NOMO-1 treated with dmso at 0.1 percent for 144 hours (cell line): Measurements from ENCODE around the gene TMEM54.

Source experiments
- DNase-seq: peaks from one replicate; lab custom pipeline; 2025; ENCODE audit not compliant: unreplicated experiment; lab: John Stamatoyannopoulos, UW

TMEM54 gene

GRCh38 chr1:32895325-32896215 is 5.6 kb downstream of the TMEM54 start:
- DNase-seq: no peak

GRCh38 chr1:32894681-32895080 is 6.5 kb downstream of the TMEM54 start:
- DNase-seq: no peak

GRCh38 chr1:32894019-32894600 is 7.1 kb downstream of the TMEM54 start:
- no peak for DNase-seq

GRCh38 chr1:32893198-32894018 is 7.8 kb downstream of the TMEM54 start:
- DNase-seq: no peak

- DNase-seq: no peak
These were observed 8.6 kb downstream of the TMEM54 start for GRCh38 chr1:32892368-32893197.

GRCh38 chr1:32891630-32892029 is 9.6 kb downstream of the TMEM54 start:
- DNase-seq: no peak

GRCh38 chr1:32891241-32891570 is 10.0 kb downstream of the TMEM54 start:
- DNase-seq: no peak

GRCh38 chr1:32890516-32891240 is 10.5 kb downstream of the TMEM54 start:
- no peak for DNase-seq

GRCh38 chr1:32889731-32890278 is 11.4 kb downstream of the TMEM54 start:
- no peak for DNase-seq

- DNase-seq: no peak
These were observed 12.3 kb downstream of the TMEM54 start for GRCh38 chr1:32888677-32889420.

GRCh38 chr1:32888134-32888533 is 13.1 kb downstream of the TMEM54 start:
- DNase-seq: no peak

- DNase-seq: no peak
These were observed 13.6 kb downstream of the TMEM54 start for GRCh38 chr1:32887623-32888022.

GRCh38 chr1:32886828-32887414 is 14.3 kb downstream of the TMEM54 start:
- no peak for DNase-seq

GRCh38 chr1:32886004-32886827 is 15.0 kb downstream of the TMEM54 start, which contains the start of gene HPCA:
Gene HPCA (plus strand): TSS chr1:32886491. CDS start chr1:32888899, 2,408 bp downstream.
- peak; percentile 11 for DNase-seq

- no peak for DNase-seq
These were observed 15.5 kb downstream of the TMEM54 start for GRCh38 chr1:32885676-32886003.

GRCh38 chr1:32884726-32885125 is 16.5 kb downstream of the TMEM54 start:
- DNase-seq: no peak

- no peak for DNase-seq
These were observed 17.2 kb downstream of the TMEM54 start for GRCh38 chr1:32884032-32884372.

- DNase-seq: no peak
These were observed 17.7 kb downstream of the TMEM54 start for GRCh38 chr1:32883338-32884031.
